ENCODE measurements around the gene BDH1.

DNA sequence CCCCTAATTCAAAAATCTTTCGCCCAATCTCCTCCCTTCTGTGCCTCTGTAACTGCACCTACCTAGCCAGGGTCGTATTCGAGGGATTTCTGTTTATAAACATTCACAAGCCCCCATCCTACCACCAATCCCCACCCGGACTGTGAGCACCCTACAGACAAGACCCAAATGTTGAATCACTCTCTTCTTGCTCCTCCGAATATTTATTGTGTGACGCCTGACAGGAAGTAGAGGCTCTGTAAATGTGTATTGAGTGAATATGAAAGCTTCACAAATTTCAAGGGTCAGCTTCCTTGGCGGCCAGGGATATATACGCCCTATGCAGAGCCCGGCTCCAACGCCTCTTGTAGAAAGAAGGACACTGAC, 1.6 kb downstream of the BDH1 start:
- TF ChIP-seq POLR2A (IDR thresholded peaks at IDR 0.05) = no peak
- TF ChIP-seq, protein P1, sequence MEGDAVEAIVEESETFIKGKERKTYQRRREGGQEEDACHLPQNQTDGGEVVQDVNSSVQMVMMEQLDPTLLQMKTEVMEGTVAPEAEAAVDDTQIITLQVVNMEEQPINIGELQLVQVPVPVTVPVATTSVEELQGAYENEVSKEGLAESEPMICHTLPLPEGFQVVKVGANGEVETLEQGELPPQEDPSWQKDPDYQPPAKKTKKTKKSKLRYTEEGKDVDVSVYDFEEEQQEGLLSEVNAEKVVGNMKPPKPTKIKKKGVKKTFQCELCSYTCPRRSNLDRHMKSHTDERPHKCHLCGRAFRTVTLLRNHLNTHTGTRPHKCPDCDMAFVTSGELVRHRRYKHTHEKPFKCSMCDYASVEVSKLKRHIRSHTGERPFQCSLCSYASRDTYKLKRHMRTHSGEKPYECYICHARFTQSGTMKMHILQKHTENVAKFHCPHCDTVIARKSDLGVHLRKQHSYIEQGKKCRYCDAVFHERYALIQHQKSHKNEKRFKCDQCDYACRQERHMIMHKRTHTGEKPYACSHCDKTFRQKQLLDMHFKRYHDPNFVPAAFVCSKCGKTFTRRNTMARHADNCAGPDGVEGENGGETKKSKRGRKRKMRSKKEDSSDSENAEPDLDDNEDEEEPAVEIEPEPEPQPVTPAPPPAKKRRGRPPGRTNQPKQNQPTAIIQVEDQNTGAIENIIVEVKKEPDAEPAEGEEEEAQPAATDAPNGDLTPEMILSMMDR (IDR thresholded peaks at IDR 0.05) = no peak
